Mesothelial cell of epicardium (in vitro differentiated cells): ENCODE results near the gene EFCAB5. TPM values are rescaled to one million over a fixed set of nuclear protein-coding genes. Genes with fewer than 3 reads are reported as not detected.
"Not testable (repeated sequence)": the region's sequence is repeated elsewhere in the genome, so short reads cannot be mapped to it uniquely, and the experiment has no call there.

Experiments
- DNase-seq, 2 experiments: peaks; one replicate each; pipeline ENCODE4 v3.0.0; 2021; ENCODE audit warnings: low spot score in 2 of 2; ENCODE audit not compliant: unreplicated experiment in 2 of 2
- H3K27ac Mint-ChIP-seq: 2 replicates; pipeline ENCODE4 v1.8.0; 2021; ENCODE audit warnings: mixed read lengths
- H3K27me3 Mint-ChIP-seq: 2 replicates; pipeline ENCODE4 v1.8.0; 2021; ENCODE audit warnings: low read depth, mixed read lengths
- H3K36me3 Mint-ChIP-seq: 2 replicates; pipeline ENCODE4 v1.8.0; 2021; ENCODE audit warnings: mixed read lengths
- H3K4me1 Mint-ChIP-seq: 2 replicates; pipeline ENCODE4 v1.8.0; 2021; ENCODE audit warnings: mixed read lengths
- H3K4me3 Mint-ChIP-seq: 2 replicates; pipeline ENCODE4 v1.8.0; 2021; ENCODE audit warnings: mild to moderate bottlenecking, moderate library complexity, mixed read lengths
- H3K9me3 Mint-ChIP-seq: 2 replicates; pipeline ENCODE4 v1.8.0; 2021; ENCODE audit warnings: mixed read lengths
- total RNA-seq: library from RNA; stranded (reverse); gene quantifications from 3 replicates; pipeline ENCODE4 v1.2.1, GENCODE V29; 2021
- TF ChIP-seq, protein P1 (sequence below): fragments of 200-600 bp; sonication (generic); IDR thresholded peaks from one replicate; pipeline ENCODE4 v1.5.0; 2021; ENCODE audit warnings: antibody characterized with exemption; ENCODE audit not compliant: unreplicated experiment

EFCAB5 gene
- total RNA-seq, 1 donor from 2014 or later = 0.58 TPM

DNA sequence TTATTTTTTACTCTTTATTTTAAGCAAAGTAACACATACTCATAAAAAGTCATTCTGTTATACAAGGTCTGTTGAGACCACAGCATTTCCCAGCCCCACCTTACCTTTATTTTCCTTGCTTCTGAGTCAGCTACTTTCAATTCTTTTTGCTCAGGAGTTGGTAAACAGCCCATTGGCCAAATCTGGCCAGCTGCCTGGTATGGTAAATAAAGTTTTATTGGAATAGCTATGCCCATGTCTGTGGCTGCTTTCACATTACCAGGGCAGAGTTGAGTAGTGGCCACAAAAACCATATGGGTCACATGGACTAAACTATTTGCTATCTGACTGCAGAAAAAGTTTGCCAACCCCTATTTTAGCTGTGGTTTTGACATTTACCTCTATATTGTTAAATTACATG lies 171.8 kb downstream of the EFCAB5 start:
- H3K4me3 Mint-ChIP-seq = no peak overlapping the region
- H3K27me3 Mint-ChIP-seq = no peaks in the 10 kb centered on the region
- no peak for DNase-seq
- no peaks in the 10 kb centered on the region for H3K9me3 Mint-ChIP-seq
- H3K36me3 Mint-ChIP-seq = no peaks in the 10 kb centered on the region
- TF ChIP-seq, protein P1, sequence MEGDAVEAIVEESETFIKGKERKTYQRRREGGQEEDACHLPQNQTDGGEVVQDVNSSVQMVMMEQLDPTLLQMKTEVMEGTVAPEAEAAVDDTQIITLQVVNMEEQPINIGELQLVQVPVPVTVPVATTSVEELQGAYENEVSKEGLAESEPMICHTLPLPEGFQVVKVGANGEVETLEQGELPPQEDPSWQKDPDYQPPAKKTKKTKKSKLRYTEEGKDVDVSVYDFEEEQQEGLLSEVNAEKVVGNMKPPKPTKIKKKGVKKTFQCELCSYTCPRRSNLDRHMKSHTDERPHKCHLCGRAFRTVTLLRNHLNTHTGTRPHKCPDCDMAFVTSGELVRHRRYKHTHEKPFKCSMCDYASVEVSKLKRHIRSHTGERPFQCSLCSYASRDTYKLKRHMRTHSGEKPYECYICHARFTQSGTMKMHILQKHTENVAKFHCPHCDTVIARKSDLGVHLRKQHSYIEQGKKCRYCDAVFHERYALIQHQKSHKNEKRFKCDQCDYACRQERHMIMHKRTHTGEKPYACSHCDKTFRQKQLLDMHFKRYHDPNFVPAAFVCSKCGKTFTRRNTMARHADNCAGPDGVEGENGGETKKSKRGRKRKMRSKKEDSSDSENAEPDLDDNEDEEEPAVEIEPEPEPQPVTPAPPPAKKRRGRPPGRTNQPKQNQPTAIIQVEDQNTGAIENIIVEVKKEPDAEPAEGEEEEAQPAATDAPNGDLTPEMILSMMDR = no peak
- H3K4me1 Mint-ChIP-seq = peaks cover 14% of the 10 kb centered on the region
- H3K27ac Mint-ChIP-seq = no peak overlapping the region

DNA sequence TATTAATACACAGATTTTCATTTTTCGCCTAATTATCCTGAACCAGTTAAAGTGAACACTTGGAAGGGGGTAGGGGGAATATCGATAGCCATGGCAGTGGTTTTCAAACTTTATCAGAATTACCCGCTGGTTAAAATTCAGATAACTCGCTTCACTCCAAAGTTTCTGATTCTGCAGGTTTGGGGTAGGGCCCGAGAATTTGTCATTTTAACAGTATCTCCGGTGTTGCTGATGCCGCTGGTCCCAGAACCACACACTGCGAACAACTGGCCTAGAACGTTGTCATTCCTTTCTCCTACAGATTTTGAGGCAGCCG lies 174.9 kb downstream of the EFCAB5 start:
- no peaks in the 10 kb centered on the region for H3K9me3 Mint-ChIP-seq
- no peaks in the 10 kb centered on the region for H3K27me3 Mint-ChIP-seq
- no peak for DNase-seq
- TF ChIP-seq, protein P1 = no peak
- peaks cover 8% of the 10 kb centered on the region for H3K36me3 Mint-ChIP-seq
- peak overlapping the region; percentile 100 for H3K27ac Mint-ChIP-seq
- H3K4me1 Mint-ChIP-seq = peaks cover 21% of the 10 kb centered on the region
- peak overlapping the region; percentile 98 for H3K4me3 Mint-ChIP-seq

DNA sequence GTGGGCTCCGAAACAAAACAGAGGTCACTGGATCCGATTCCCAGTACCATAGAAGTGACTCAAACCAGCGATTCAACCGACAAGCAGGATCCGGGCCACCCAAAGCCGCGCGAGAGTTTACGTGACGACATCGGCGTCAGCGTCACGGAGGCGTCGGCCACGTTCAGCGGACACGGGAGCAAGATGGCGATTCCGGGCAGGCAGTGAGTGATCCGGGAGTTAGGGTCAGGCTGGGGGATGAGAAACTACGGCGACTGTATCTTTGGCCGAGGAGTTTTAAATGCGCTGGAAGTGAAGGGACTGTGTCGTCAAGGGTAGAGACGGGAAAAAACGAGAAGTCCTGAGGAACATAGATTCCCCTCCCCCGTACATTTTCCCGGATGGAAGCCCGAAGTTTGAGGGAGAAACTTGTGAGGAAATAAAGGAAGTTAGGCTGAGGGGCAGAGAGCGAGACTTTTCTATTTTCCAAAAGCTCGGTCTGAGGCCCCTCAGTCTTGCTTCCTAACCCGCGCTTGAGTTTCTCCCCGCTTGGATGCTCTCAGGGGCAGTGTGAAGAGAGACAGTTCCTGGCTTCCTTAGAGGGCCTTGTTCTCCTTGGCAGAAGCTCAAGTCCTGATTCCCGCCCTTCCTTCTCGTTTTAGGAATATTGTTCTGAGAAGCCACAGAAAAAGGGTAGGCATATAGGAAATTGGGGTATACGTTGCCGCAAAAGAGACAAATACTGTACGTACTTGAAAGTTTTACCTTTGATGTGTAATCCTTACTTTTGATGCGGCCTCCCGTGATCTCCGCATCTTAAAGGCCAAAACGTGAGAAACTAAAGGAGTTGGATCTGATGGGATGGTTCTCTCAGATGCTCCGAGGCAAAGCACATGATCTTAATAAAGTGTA lies 175.5 kb downstream of the EFCAB5 start, which contains the start of gene NSRP1:
NSRP1 (plus strand) TSS at position 156 of the 891 bp plus-strand sequence; CDS start at position 184, 28 bp downstream.
- Mint-ChIP-seq H3K27me3 (no peaks in the 10 kb centered on the region), H3K36me3 (peaks cover 11% of the 10 kb centered on the region), H3K27ac (peak within 1 kb of the TSS; percentile 100), H3K9me3 (no peaks in the 10 kb centered on the region), H3K4me1 (peaks cover 21% of the 10 kb centered on the region), H3K4me3 (peak within 1 kb of the TSS; percentile 98)
- TF ChIP-seq, protein P1 = no peak
- peak; percentile 78 to 93 for DNase-seq

DNA sequence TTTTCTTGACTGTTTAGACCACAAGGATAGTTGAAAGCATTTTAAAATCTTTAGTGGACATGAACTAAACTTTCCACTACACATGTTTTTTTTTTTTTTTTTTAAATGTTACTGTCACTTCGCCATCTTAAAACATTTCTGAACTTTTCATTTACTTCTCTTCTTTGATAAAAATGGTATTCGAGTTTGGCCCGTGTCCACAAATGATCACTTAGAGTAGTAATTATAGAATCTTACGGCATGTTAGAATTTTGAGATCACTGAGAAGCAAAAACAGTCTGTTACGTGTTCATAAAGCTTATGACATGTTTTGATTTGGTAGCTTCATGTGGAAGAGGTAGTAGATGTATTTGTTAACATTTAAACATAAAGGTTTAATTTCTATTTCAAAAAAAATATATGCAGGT lies 176.2 kb downstream of the EFCAB5 start:
- Mint-ChIP-seq H3K27ac (peak overlapping the region; percentile 100), H3K36me3 (peaks cover 13% of the 10 kb centered on the region), H3K9me3 (no peaks in the 10 kb centered on the region), H3K4me3 (peak overlapping the region; percentile 98), H3K27me3 (no peaks in the 10 kb centered on the region), H3K4me1 (peaks cover 21% of the 10 kb centered on the region)
- DNase-seq = no peak
- TF ChIP-seq, protein P1 = no peak

DNA sequence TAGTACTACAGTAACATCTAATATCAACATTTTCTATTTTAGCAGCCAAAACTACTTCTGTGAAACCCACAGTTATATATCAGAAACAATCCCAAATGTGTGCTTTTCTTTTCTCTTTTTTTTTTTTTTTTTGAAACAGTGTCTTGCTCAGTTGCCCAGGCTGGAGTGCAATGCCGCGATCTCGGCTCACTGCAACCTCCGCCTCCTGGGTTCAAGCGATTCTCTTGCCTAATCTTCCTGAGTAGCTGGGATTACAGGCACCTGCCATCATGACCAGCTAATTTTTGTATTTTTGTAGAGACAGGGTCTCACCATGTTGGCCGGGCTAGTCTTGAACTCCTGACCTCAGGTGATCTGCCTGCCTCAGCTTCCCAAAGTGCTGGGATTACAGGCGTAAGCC lies 177.2 kb downstream of the EFCAB5 start:
- H3K36me3 Mint-ChIP-seq = peaks cover 15% of the 10 kb centered on the region

DNA sequence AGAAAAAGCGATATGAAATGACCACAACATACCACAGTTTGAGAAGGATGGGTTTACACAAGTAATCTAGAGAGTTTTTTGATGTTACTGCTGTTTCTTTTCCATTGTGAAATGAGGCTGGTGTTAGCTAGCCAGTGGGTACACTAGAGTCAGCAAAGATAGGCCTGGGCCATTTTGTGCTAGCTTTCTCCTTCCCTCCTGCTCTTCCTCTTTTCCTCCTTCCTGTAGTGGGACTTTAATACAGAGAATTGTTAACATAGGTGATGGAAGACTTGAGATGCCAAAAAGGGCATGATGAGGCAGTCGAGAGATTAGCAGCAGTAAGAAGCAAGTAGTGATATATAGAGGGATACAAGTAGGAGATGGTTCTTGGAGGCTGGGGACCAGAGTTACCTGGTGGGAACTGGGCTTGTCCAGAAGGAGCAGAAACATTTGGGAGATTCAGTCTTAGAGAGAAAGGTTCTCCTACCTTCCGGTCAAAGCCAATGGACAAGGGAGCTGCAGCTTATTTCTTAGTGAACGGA lies 182.9 kb downstream of the EFCAB5 start:
- H3K9me3 Mint-ChIP-seq = no peaks in the 10 kb centered on the region
- H3K4me1 Mint-ChIP-seq = peaks cover 4% of the 10 kb centered on the region
- peaks cover 15% of the 10 kb centered on the region for H3K36me3 Mint-ChIP-seq
- no peaks in the 10 kb centered on the region for H3K27me3 Mint-ChIP-seq
- DNase-seq = no peak
- TF ChIP-seq, protein P1 = no peak
- peak overlapping the region; percentile 23 for H3K27ac Mint-ChIP-seq
- no peak overlapping the region for H3K4me3 Mint-ChIP-seq

More for the DNA sequence above, 177.2 kb downstream of the EFCAB5 start:
- H3K9me3 Mint-ChIP-seq, DNase-seq, H3K27ac Mint-ChIP-seq, H3K27me3 Mint-ChIP-seq: not testable (repeated sequence)
- peak overlapping the region; percentile 98 for H3K4me3 Mint-ChIP-seq
- peaks cover 21% of the 10 kb centered on the region for H3K4me1 Mint-ChIP-seq
